SU-DHL-6 (cell line): Measurements from ENCODE around the gene HRAS.

Source experiments
- H2AFZ ChIP-seq: fragments of 200-600 bp; sonication (generic); 2 replicates; pipeline ENCODE4 v1.6.1; 2014; ENCODE audit warnings: low read depth, mild to moderate bottlenecking, moderate library complexity, mixed read lengths, antibody characterized with exemption, low read length; ENCODE audit not compliant: severe bottlenecking
- H3F3A ChIP-seq: fragments of 200-600 bp; shearing (Covaris generic); 2 replicates; pipeline ENCODE4 v1.6.0; 2016; ENCODE audit warnings: antibody characterized with exemption, mild to moderate bottlenecking; ENCODE audit not compliant: insufficient read depth
- H3K27ac ChIP-seq: fragments of 200-600 bp; sonication (generic); 2 replicates; pipeline ENCODE4 v1.5.1; 2016; ENCODE audit warnings: low read depth, mild to moderate bottlenecking, low read length, moderate library complexity, mixed read lengths
- H3K27me3 ChIP-seq: fragments of 200-600 bp; sonication (generic), shearing (Covaris generic); 2 replicates; pipeline ENCODE4 v1.6.0; 2014; ENCODE audit warnings: mild to moderate bottlenecking, low read length
- H3K36me3 ChIP-seq: fragments of 200-600 bp; sonication (generic); 2 replicates; pipeline ENCODE4 v1.6.1; 2014; ENCODE audit warnings: mild to moderate bottlenecking, low read length, mixed read lengths
- H3K4me2 ChIP-seq: fragments of 300-600, 200-600 bp; shearing (Covaris generic), sonication (generic); 2 replicates; pipeline ENCODE4 v1.6.0; 2014; ENCODE audit warnings: low read length, low read depth, mild to moderate bottlenecking; ENCODE audit not compliant: poor library complexity, severe bottlenecking
- H3K4me3 ChIP-seq: fragments of 200-600 bp; sonication (generic); 2 replicates; pipeline ENCODE4 v1.5.1; 2014; ENCODE audit warnings: antibody characterized with exemption, low read length, mild to moderate bottlenecking, mixed read lengths; ENCODE audit not compliant: insufficient read depth, poor library complexity, severe bottlenecking
- H3K79me2 ChIP-seq: fragments of 200-600 bp; sonication (generic); 2 replicates; pipeline ENCODE4 v1.6.1; 2014; ENCODE audit warnings: mild to moderate bottlenecking, low read length, moderate library complexity; ENCODE audit not compliant: insufficient read depth
- H3K9ac ChIP-seq: fragments of 200-600 bp; sonication (generic); 2 replicates; pipeline ENCODE4 v1.7.0; 2014; ENCODE audit warnings: mild to moderate bottlenecking, low read length
- H3K9me2 ChIP-seq: fragments of 200-600 bp; sonication (generic); replicated peaks from 2 replicates; pipeline ENCODE4 v1.6.1; 2014; ENCODE audit warnings: low read length; ENCODE audit not compliant: insufficient read depth
- H3K9me3 ChIP-seq: fragments of 200-600 bp; sonication (generic); 2 replicates; pipeline ENCODE4 v1.6.1; 2014; ENCODE audit warnings: low read length, mixed read lengths; ENCODE audit not compliant: insufficient read depth
- H4K20me1 ChIP-seq: fragments of 200-600 bp; sonication (generic); 2 replicates; pipeline ENCODE4 v1.6.1; 2014; ENCODE audit warnings: low read depth, mild to moderate bottlenecking, antibody characterized with exemption, low read length, moderate library complexity, mixed read lengths
- EZH2phosphoT487 ChIP-seq: fragments of 200-600 bp; sonication (generic), shearing (Covaris generic); conservative IDR thresholded peaks from 2 replicates; pipeline ENCODE4 v1.6.1; 2018; ENCODE audit warnings: mild to moderate bottlenecking, antibody characterized with exemption, low read length, moderate library complexity, mixed read lengths
- TF ChIP-seq, protein P1 (sequence below): fragments of 200-600 bp; sonication (generic); IDR thresholded peaks from one replicate; pipeline ENCODE4 v1.5.1; 2017; ENCODE audit warnings: antibody characterized with exemption, mild to moderate bottlenecking, low read length, moderate library complexity; ENCODE audit not compliant: insufficient read depth, poor library complexity, severe bottlenecking

The HRAS gene

DNA sequence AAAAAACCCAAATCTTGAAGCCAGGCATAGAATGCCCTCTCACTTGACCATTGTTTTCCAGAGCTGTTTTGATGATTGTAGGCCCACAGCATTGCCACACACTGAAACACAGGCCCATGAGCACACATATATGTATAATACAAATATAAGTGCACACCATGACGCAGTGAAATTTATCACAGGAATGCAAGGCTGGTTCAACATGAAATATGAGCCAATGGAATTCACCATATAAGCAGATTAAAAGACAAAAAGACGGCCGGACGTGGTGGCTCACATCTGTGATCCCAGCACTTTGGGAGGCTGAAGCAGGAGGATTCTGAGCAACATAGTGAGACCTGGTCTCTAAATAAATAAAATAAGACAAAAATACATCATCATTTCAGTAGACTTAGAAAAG is 19.0 kb downstream of the HRAS start:
- Histone ChIP-seq H3K9ac (no peak overlapping the region), H3K27me3 (no peaks in the 10 kb centered on the region), H3K36me3 (no peaks in the 10 kb centered on the region), H3K9me3 (no peaks in the 10 kb centered on the region), H3K4me3 (no peak overlapping the region), H3K4me2 (no peak overlapping the region), H3F3A (no peaks in the 10 kb centered on the region), H4K20me1 (no peaks in the 10 kb centered on the region), H3K9me2 (no peaks in the 10 kb centered on the region), H3K79me2 (no peaks in the 10 kb centered on the region), H3K27ac (no peak overlapping the region), H2AFZ (no peak overlapping the region)
- no peak for TF ChIP-seq EZH2phosphoT487
- TF ChIP-seq, protein P1, sequence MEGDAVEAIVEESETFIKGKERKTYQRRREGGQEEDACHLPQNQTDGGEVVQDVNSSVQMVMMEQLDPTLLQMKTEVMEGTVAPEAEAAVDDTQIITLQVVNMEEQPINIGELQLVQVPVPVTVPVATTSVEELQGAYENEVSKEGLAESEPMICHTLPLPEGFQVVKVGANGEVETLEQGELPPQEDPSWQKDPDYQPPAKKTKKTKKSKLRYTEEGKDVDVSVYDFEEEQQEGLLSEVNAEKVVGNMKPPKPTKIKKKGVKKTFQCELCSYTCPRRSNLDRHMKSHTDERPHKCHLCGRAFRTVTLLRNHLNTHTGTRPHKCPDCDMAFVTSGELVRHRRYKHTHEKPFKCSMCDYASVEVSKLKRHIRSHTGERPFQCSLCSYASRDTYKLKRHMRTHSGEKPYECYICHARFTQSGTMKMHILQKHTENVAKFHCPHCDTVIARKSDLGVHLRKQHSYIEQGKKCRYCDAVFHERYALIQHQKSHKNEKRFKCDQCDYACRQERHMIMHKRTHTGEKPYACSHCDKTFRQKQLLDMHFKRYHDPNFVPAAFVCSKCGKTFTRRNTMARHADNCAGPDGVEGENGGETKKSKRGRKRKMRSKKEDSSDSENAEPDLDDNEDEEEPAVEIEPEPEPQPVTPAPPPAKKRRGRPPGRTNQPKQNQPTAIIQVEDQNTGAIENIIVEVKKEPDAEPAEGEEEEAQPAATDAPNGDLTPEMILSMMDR = no peak

DNA sequence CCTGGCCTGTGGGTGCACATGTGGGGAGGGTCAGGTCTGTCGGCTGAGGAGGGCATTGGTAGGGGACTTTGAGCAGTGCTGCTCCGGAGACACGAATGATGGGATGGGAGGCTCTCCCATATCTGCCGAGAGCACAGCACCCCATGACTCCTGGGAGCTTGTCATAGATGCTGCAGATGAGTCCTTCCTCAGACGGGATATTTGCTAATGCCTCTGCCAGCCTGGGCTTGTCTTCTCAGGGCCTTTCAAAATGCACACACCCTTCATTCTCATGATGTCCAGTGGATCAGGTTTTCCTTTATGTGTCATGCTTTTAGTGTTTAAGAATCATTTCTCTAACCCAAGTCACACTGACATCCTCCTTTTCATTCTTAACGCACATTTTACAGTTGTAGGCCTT is 20.2 kb downstream of the HRAS start:
- no peak overlapping the region for H3K27ac ChIP-seq
- H4K20me1 ChIP-seq = no peaks in the 10 kb centered on the region
- no peaks in the 10 kb centered on the region for H3K9me3 ChIP-seq
- no peak for TF ChIP-seq EZH2phosphoT487
- TF ChIP-seq, protein P1 = no peak
- H3K4me2 ChIP-seq = no peak overlapping the region
- H3K9me2 ChIP-seq = no peaks in the 10 kb centered on the region
- H3K27me3 ChIP-seq = no peaks in the 10 kb centered on the region
- H3K4me3 ChIP-seq = no peak overlapping the region
- H3K9ac ChIP-seq = no peak overlapping the region
- no peaks in the 10 kb centered on the region for H3K79me2 ChIP-seq
- no peaks in the 10 kb centered on the region for H3K36me3 ChIP-seq
- H3F3A ChIP-seq = no peaks in the 10 kb centered on the region
- no peak overlapping the region for H2AFZ ChIP-seq

DNA sequence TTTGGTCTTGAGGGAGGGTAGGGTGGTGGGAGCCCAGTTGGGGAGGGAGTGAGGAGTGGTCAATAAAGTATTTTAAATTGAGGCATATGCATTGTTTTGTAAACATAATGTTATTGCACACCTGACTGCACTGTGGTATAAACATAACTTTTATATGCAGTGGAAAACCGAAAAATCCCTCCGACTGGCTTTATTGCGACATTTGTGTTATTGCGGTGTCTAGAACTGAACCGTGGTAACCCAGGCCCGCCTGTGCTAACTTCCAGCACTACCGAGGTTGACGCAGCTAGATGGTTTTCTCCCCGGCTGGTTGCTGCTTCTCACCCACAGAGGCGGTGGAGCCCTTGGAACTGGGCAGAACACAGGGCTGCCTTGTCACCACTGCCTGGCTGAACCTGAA is 20.8 kb downstream of the HRAS start:
- H3K4me2 ChIP-seq = no peak overlapping the region
- no peaks in the 10 kb centered on the region for H3F3A ChIP-seq
- H3K4me3 ChIP-seq = no peak overlapping the region
- no peak overlapping the region for H3K9ac ChIP-seq
- H4K20me1 ChIP-seq = no peaks in the 10 kb centered on the region
- no peaks in the 10 kb centered on the region for H3K79me2 ChIP-seq
- no peak for TF ChIP-seq EZH2phosphoT487
- TF ChIP-seq, protein P1 = no peak
- H3K9me2 ChIP-seq = no peaks in the 10 kb centered on the region
- no peaks in the 10 kb centered on the region for H3K36me3 ChIP-seq
- no peaks in the 10 kb centered on the region for H3K9me3 ChIP-seq
- H2AFZ ChIP-seq = no peak overlapping the region
- no peak overlapping the region for H3K27ac ChIP-seq
- no peaks in the 10 kb centered on the region for H3K27me3 ChIP-seq
